OCI-LY7 (cell line): ENCODE measurements around the gene VPREB3. TPM values are rescaled to one million over a fixed set of nuclear protein-coding genes. Genes with fewer than 3 reads are reported as not detected.

Source experiments
- BruUV-seq: library from RNA; stranded (reverse); fragments of 400-500 nt; replicated peaks from 2 replicates; lab custom pipeline; 2021; lab: Mats Ljungman, UMichigan
- CTCF ChIA-PET: fragments of 300-600 bp; sonication (Branson Sonifier 250); formaldehyde crosslinking; loops from one replicate; lab custom pipeline; 2022; ENCODE audit warnings: antibody characterized with exemption; ENCODE audit not compliant: unreplicated experiment; lab: Charles Lee
- POLR2A ChIA-PET: fragments of 300-600 bp; sonication (Branson Sonifier 250); formaldehyde crosslinking; loops from one replicate; lab custom pipeline; 2022; ENCODE audit warnings: antibody characterized with exemption; lab: Charles Lee
- DNase-seq: peaks from one replicate; pipeline ENCODE4 v3.0.0-alpha.2; 2015; ENCODE audit warnings: low spot score
- H2AFZ ChIP-seq: fragments of 200-600 bp; sonication (generic), shearing (Covaris generic); 2 replicates; pipeline ENCODE4 v1.6.1; 2014; ENCODE audit warnings: mild to moderate bottlenecking, antibody characterized with exemption, low read length, moderate library complexity
- H3K27ac ChIP-seq: fragments of 200-600 bp; sonication (generic); 2 replicates; pipeline ENCODE4 v1.5.1; 2014; ENCODE audit warnings: mixed run types, low read depth, mild to moderate bottlenecking, moderate library complexity, low read length, inconsistent platforms; ENCODE audit not compliant: poor library complexity, severe bottlenecking
- H3K36me3 ChIP-seq: fragments of 200-600 bp; sonication (generic); 2 replicates; pipeline ENCODE4 v1.6.1; 2014; ENCODE audit warnings: mild to moderate bottlenecking, antibody characterized with exemption, low read length, moderate library complexity, mixed read lengths; ENCODE audit not compliant: insufficient read depth
- H3K4me1 ChIP-seq: fragments of 200-600 bp; sonication (generic); 2 replicates; pipeline ENCODE4 v1.5.1; 2014; ENCODE audit warnings: mild to moderate bottlenecking, low read length; ENCODE audit not compliant: insufficient read depth, poor library complexity, severe bottlenecking
- H3K4me2 ChIP-seq: fragments of 200-600 bp; sonication (generic); 2 replicates; pipeline ENCODE4 v1.6.1; 2014; ENCODE audit warnings: mild to moderate bottlenecking, low read length
- H3K4me3 ChIP-seq: fragments of 200-600 bp; sonication (generic); 2 replicates; pipeline ENCODE4 v1.5.1; 2014; ENCODE audit warnings: mild to moderate bottlenecking, low read depth, low read length; ENCODE audit not compliant: poor library complexity, severe bottlenecking
- H3K79me2 ChIP-seq: fragments of 200-600 bp; sonication (generic); 2 replicates; pipeline ENCODE4 v1.6.1; 2016; ENCODE audit warnings: low read depth, mild to moderate bottlenecking, low read length, moderate library complexity, mixed read lengths; ENCODE audit not compliant: insufficient read depth
- H3K9me2 ChIP-seq: fragments of 200-600 bp; sonication (generic); 2 replicates; pipeline ENCODE4 v1.6.1; 2016; ENCODE audit warnings: mild to moderate bottlenecking, low read length, mixed read lengths; ENCODE audit not compliant: insufficient read depth
- H3K9me3 ChIP-seq: fragments of 200-600 bp; sonication (generic); 2 replicates; pipeline ENCODE4 v1.6.1; 2014; ENCODE audit warnings: mild to moderate bottlenecking, mixed run types, low read length, mixed read lengths
- H4K20me1 ChIP-seq: fragments of 200-600 bp; sonication (generic); 2 replicates; pipeline ENCODE4 v1.6.1; 2014; ENCODE audit warnings: mild to moderate bottlenecking, antibody characterized with exemption, low read length, moderate library complexity, mixed read lengths; ENCODE audit not compliant: insufficient read depth
- CTCF ChIP-seq: fragments of 200-600 bp; sonication (generic); conservative IDR thresholded peaks from 2 replicates; pipeline ENCODE4 v1.5.1; 2014; ENCODE audit warnings: mild to moderate bottlenecking, antibody characterized with exemption, low read length, moderate library complexity, mixed read lengths
- EZH2phosphoT487 ChIP-seq: fragments of 200-600 bp; sonication (generic); IDR thresholded peaks from 2 replicates; pipeline ENCODE4 v1.6.1; 2018; ENCODE audit warnings: low read depth, borderline replicate concordance, mild to moderate bottlenecking, mixed run types, antibody characterized with exemption, low read length, moderate library complexity, mixed read lengths
- intact Hi-C: fragments of 100-400 bp; cut with micrococcal nuclease; formaldehyde crosslinking; loops from one replicate; pipeline ENCODE4 v1.10.0; 2022; ENCODE audit not compliant: unreplicated experiment
- total RNA-seq, 2 experiments: library from RNA; depleted of rRNA in 1 of 2; stranded (reverse); fragments of >200 nt in 1 of 2; shearing (Covaris generic) in 1 of 2; gene quantifications; 2 replicates each; pipeline ENCODE4 v1.2.3, GENCODE V29; 2014 to 2022

VPREB3 gene
- total RNA-seq, 2 experiments from 2014 or later = 241 to 312 TPM

- no peaks in the 10 kb centered on the region for H4K20me1 ChIP-seq
- intact Hi-C loops = no loop called here
- BruUV-seq = no TSS peak
- H2AFZ ChIP-seq = no peak overlapping the region
- peak overlapping the region; percentile 80 for H3K4me2 ChIP-seq
- H3K4me1 ChIP-seq = peaks cover 15% of the 10 kb centered on the region
- H3K9me2 ChIP-seq = no peaks in the 10 kb centered on the region
- H3K27ac ChIP-seq = no peak overlapping the region
- H3K79me2 ChIP-seq = peaks cover 13% of the 10 kb centered on the region; the same call in 1 of the 2 replicates
- no peaks in the 10 kb centered on the region for H3K9me3 ChIP-seq
- ChIA-PET POLR2A (interaction anchor here (0.7 kb wide), 1 partner anchor 20 kb away, joined by 3 read pairs; no protein-coding TSS in a partner anchor), CTCF (no interaction called here)
- DNase-seq = no peak
- TF ChIP-seq EZH2phosphoT487 (no peak), CTCF (no peak)
- H3K36me3 ChIP-seq = peaks cover 30% of the 10 kb centered on the region; the same call in 1 of the 2 replicates
- peak overlapping the region; percentile 79 for H3K4me3 ChIP-seq
Measured at GRCh38 chr22:23715806-23716375, 38.3 kb downstream of the VPREB3 start.

- peaks cover 13% of the 10 kb centered on the region; the same call in 1 of the 2 replicates for H3K79me2 ChIP-seq
- intact Hi-C loops = no loop called here
- BruUV-seq = no TSS peak
- H3K4me3 ChIP-seq = no peak overlapping the region
- ChIA-PET CTCF (no interaction called here), POLR2A (no interaction called here)
- H3K4me2 ChIP-seq = no peak overlapping the region
- H2AFZ ChIP-seq = no peak overlapping the region
- no peak for DNase-seq
- no peak overlapping the region for H3K27ac ChIP-seq
- H3K9me3 ChIP-seq = no peaks in the 10 kb centered on the region
- no peaks in the 10 kb centered on the region for H4K20me1 ChIP-seq
- peaks cover 40% of the 10 kb centered on the region; the same call in 1 of the 2 replicates for H3K36me3 ChIP-seq
- H3K9me2 ChIP-seq = no peaks in the 10 kb centered on the region
- peaks cover 15% of the 10 kb centered on the region for H3K4me1 ChIP-seq
- TF ChIP-seq EZH2phosphoT487 (no peak), CTCF (no peak)
Measured at GRCh38 chr22:23714596-23715578, 39.3 kb downstream of the VPREB3 start.
